ENCODE results near the gene RHOB. TPM values are rescaled to one million over a fixed set of nuclear protein-coding genes. Genes with fewer than 3 reads are reported as not detected.

Gene RHOB
- total and polyA plus RNA-seq, 2 of the 13 experiments (the other 11 are each of a cell fraction or from before 2014, with no cell fraction given): 192 to 268 TPM

DNA sequence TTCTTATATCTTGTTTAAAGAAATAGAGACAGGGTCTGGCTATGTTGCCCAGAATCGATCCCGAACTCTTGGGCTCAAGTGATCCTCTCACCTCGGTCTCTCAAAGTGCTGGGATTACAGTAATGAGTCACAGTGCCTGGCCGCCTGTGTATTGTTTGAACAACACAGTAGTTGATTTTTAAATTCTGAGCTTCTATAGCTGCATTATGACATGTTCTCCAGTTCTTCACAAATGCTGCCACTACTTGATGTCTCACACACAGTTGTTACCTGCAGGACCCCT lies 7.7 kb upstream of the RHOB start (continued):
- TF ChIP-seq CREBL2 (CRISPR knock-in tag; IDR thresholded peaks at IDR 0.05; ENCODE audit: borderline replicate concordance) (no peak), TBX3 (IDR thresholded peaks at IDR 0.05; ENCODE audit: borderline replicate concordance) (peak; percentile 43; the same call in 1 of the 2 replicates), MAZ (IDR thresholded peaks at IDR 0.05; ENCODE audit: borderline replicate concordance, low read depth, low read length) (no peak), MAZ (CRISPR knock-in tag; IDR thresholded peaks at IDR 0.05; ENCODE audit: low read depth) (0 out of 2 replicates have a peak, but pooled peaks have one; percentile 39), CCDC6 (CRISPR knock-in tag; IDR thresholded peaks at IDR 0.05) (0 out of 2 replicates have a peak, but pooled peaks have one; percentile 18), RNF219 (CRISPR knock-in tag; IDR thresholded peaks at IDR 0.05) (no peak), MYPOP (CRISPR knock-in tag; IDR thresholded peaks at IDR 0.05) (0 out of 2 replicates have a peak, but pooled peaks have one; percentile 7), ZMYM2 (CRISPR knock-in tag; IDR thresholded peaks at IDR 0.05) (peak; percentile 67; the same call in 1 of the 2 replicates), CEBPG (CRISPR knock-in tag; IDR thresholded peaks at IDR 0.05) (0 out of 2 replicates have a peak, but pooled peaks have one; percentile 20), PPARG (CRISPR knock-in tag; conservative IDR thresholded peaks at IDR 0.05) (peak; percentile 21; the same call in 1 of the 2 replicates), ZNF460 (CRISPR knock-in tag; IDR thresholded peaks at IDR 0.05; ENCODE audit: borderline replicate concordance) (no peak), FOSL2 (CRISPR knock-in tag; IDR thresholded peaks at IDR 0.05) (peak; percentile 97), NR2F1 (CRISPR knock-in tag; IDR thresholded peaks at IDR 0.05) (0 out of 4 replicates have a peak, but pooled peaks of 1 of the 2 experiments have one; percentile 13), JUND (CRISPR knock-in tag; IDR thresholded peaks at IDR 0.05) (peak; percentile 60; the same call in 1 of the 2 replicates), LCORL (IDR thresholded peaks at IDR 0.05) (no peak), LCORL (CRISPR knock-in tag; IDR thresholded peaks at IDR 0.05) (0 out of 2 replicates have a peak, but pooled peaks have one; percentile 20), SOX5 (CRISPR knock-in tag; IDR thresholded peaks at IDR 0.05; ENCODE audit: borderline replicate concordance) (peak; percentile 45), SMC3 (IDR thresholded peaks at IDR 0.05; ENCODE audit: low read length) (0 out of 2 replicates have a peak, but pooled peaks have one; percentile 3), ELF3 (CRISPR knock-in tag; IDR thresholded peaks at IDR 0.05) (0 out of 2 replicates have a peak, but pooled peaks have one; percentile 9), KAT2B (IDR thresholded peaks at IDR 0.05; ENCODE audit: borderline replicate concordance, low read depth, low read length) (0 out of 2 replicates have a peak, but pooled peaks have one; percentile 11), TCF7 (IDR thresholded peaks at IDR 0.05; ENCODE audit: low read depth) (peak; percentile 43; the same call in 1 of the 2 replicates), HMG20A (CRISPR knock-in tag; IDR thresholded peaks at IDR 0.05; ENCODE audit: borderline replicate concordance) (peak; percentile 48; the same call in 1 of the 2 replicates), ZNF644 (CRISPR knock-in tag; IDR thresholded peaks at IDR 0.05; ENCODE audit: low read depth) (no peak), FOSL1 (CRISPR knock-in tag; IDR thresholded peaks at IDR 0.05; ENCODE audit: borderline replicate concordance) (peak; percentile 60; the same call in 1 of the 2 replicates), JUNB (CRISPR knock-in tag; IDR thresholded peaks at IDR 0.05; ENCODE audit: borderline replicate concordance) (0 out of 2 replicates have a peak, but pooled peaks have one; percentile 30)
- TF ChIP-seq, protein P1, sequence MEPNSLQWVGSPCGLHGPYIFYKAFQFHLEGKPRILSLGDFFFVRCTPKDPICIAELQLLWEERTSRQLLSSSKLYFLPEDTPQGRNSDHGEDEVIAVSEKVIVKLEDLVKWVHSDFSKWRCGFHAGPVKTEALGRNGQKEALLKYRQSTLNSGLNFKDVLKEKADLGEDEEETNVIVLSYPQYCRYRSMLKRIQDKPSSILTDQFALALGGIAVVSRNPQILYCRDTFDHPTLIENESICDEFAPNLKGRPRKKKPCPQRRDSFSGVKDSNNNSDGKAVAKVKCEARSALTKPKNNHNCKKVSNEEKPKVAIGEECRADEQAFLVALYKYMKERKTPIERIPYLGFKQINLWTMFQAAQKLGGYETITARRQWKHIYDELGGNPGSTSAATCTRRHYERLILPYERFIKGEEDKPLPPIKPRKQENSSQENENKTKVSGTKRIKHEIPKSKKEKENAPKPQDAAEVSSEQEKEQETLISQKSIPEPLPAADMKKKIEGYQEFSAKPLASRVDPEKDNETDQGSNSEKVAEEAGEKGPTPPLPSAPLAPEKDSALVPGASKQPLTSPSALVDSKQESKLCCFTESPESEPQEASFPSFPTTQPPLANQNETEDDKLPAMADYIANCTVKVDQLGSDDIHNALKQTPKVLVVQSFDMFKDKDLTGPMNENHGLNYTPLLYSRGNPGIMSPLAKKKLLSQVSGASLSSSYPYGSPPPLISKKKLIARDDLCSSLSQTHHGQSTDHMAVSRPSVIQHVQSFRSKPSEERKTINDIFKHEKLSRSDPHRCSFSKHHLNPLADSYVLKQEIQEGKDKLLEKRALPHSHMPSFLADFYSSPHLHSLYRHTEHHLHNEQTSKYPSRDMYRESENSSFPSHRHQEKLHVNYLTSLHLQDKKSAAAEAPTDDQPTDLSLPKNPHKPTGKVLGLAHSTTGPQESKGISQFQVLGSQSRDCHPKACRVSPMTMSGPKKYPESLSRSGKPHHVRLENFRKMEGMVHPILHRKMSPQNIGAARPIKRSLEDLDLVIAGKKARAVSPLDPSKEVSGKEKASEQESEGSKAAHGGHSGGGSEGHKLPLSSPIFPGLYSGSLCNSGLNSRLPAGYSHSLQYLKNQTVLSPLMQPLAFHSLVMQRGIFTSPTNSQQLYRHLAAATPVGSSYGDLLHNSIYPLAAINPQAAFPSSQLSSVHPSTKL (CRISPR knock-in tag; IDR thresholded peaks at IDR 0.05): peak; percentile 60
